Globus pallidus (tissue), 1 donor: Measurements from ENCODE around the gene ESYT1.
"Not testable (repeated sequence)": the region's sequence is repeated elsewhere in the genome, so short reads cannot be mapped to it uniquely, and the experiment has no call there.

Source experiments
- DNase-seq: peaks from one replicate; pipeline ENCODE4 v3.0.0-alpha.2; 2015; ENCODE audit warnings: low spot score

The ESYT1 gene

DNA sequence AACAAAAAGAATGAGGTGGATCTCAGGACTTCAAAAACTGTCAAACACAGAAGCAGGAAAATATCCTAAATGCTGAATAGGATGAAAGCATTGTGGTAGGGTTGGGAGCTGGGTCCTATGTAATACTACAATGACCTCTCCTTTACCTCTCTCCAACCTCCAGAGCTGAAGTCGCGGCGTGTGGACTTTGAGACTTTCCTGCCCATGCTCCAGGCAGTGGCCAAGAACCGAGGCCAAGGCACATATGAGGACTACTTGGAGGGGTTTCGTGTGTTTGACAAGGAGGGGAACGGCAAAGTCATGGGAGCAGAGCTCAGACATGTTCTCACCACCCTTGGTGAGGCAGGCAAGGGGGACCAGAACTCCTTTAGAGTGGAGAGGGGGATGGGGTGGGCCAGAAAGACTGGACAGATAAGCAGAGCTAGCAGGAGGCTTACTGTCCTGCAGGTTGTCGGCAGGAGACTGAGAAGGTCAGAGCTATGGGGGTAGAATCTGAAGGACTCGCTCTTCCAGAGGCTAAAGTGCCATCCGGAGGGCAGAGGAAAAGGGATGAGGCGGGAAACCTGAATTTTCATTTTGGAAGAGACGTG, 27.3 kb downstream of the ESYT1 start:
- DNase-seq = no peak

DNA sequence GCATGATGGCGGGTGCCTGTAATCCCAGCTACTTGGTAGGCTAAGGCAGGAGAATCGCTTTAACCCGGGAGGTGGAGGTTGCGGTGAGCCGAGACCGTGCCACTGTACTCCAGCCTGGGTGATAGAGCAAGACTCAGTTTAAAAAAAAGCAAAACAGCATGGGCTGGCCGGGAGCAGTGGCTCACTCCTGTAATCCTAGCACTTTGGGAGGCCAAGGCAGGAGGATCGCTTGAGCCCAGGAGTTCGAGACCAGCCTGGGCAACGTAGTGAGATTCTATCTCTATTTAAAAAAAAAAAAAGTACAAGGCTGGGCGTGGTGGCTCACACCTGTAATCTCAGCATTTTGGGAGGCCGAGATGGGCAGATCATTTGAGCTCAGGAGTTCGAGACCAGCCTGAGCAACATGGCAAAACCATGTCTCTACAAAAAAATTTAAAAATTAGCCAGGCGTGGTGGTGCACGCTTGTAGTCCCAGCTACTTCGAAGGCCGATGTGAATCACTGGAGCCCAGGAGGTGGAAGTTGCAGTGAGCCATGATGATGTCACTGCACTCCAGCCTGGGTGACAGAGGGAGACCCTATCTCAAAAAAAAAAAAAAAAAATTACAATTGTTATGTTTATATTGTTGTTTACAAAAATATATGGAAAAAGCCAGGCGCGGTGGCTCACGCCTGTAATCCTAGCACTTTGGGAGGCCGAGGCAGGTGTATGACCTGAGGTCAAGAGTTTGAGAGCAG, 28.6 kb downstream of the ESYT1 start:
- not testable (repeated sequence) for DNase-seq

- DNase-seq = peak; percentile 62
Measured at GRCh38 chr12:56157201-56158028, 29.3 kb downstream of the ESYT1 start.

- DNase-seq = peak; percentile 98
Measured at GRCh38 chr12:56158029-56158925, 30.2 kb downstream of the ESYT1 start, which contains the start of gene MYL6. MYL6 (plus strand) TSS chr12:56158359; CDS start chr12:56158402, 43 bp downstream.

DNA sequence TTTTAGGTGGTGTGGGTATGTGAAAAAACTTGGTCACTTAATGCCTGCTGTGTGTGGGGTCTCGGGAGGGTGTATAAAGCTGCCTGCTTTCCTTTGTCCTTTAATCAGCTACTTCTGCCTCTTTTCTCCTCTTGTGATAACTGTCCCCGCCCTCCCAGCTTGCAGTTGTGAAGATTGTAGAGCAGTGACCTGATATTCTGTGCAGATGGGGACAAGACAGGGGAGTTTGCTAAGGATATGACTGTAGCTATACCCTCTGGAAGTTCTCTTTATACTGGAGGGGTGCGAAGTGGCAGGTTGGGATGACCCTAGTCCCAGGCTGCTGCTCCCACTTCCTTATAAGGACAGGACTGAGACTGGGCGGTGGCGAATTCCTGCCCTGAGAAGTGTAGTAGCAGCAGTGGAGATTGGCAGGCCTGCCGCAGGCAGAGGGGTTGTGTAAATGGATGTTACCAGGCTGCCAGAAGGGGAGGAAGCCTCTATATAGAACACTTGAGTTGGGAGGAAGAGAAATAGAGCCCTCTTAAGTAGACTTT, 30.9 kb downstream of the ESYT1 start:
- DNase-seq = peak; percentile 38

DNA sequence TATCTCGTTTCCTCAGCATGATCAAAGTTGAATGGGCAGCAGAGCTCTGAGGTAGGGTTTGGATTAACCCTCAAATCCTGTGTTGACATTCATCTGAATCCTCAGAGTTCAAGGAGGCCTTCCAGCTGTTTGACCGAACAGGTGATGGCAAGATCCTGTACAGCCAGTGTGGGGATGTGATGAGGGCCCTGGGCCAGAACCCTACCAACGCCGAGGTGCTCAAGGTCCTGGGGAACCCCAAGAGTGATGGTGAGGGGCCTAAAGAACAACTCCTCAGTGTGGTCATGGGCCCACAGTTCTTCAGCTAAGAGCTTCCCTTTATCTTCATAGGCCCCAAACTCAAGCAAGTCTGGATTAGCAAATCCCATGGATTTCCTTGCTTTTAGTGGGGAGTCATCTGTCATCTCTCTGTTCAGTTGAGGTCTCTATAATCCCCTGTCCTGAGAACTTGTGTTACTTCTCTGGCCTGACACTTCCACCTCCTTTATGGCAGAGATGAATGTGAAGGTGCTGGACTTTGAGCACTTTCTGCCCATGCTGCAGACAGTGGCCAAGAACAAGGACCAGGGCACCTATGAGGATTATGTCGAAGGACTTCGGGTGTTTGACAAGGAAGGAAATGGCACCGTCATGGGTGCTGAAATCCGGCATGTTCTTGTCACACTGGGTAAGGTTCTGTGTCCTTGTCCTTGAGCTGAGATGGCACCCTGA, 31.6 kb downstream of the ESYT1 start:
- no peak for DNase-seq

- no peak for DNase-seq
Measured at GRCh38 chr12:56160193-56160763, 32.2 kb downstream of the ESYT1 start.

GRCh38 chr12:56160894-56161689, 33.0 kb downstream of the ESYT1 start:
- no peak for DNase-seq

GRCh38 chr12:56161690-56162351, 33.8 kb downstream of the ESYT1 start:
- DNase-seq = no peak

GRCh38 chr12:56162468-56163290, 34.6 kb downstream of the ESYT1 start:
- no peak for DNase-seq

GRCh38 chr12:56163533-56164344, 35.7 kb downstream of the ESYT1 start:
- no peak for DNase-seq

DNA sequence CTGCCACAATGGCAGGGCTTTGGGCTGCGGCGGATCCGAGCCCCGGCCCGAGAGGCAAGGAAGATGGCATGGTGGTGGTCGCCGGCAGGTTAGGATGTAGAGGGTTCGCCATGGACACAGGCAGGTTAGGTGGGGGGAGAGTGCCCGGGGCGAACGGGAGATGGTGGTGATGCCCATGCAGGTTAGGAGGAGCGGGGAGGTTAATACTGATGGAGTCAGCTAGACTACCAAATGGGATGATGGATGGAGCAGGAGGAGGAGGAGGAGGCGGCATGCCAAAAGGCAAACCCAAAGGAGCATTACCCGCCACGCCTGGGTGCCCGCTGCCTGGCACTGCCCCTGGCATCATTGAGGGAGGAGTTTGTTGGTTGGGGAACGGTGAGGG, 36.3 kb downstream of the ESYT1 start:
- no peak for DNase-seq

DNA sequence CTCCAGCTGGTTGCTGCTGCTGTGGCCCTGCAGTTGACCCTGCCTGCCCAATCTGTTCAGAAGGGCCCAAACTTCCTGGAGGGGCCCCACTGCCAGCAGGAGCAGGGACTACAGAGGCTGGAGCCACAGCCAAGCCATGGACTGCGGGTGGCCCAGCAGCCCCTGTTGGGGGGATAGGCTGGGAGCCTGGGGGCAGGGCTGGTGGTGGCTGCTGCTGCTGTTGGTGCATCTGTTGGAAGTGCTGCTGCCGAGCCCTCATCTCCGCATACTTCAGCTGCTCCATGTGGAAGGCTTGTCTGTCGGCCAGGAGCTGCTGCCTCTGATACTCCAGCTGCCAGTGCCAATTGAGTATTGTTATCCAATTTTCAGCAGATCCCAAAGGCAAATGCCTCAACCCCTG, 37.3 kb downstream of the ESYT1 start:
- DNase-seq = no peak

DNA sequence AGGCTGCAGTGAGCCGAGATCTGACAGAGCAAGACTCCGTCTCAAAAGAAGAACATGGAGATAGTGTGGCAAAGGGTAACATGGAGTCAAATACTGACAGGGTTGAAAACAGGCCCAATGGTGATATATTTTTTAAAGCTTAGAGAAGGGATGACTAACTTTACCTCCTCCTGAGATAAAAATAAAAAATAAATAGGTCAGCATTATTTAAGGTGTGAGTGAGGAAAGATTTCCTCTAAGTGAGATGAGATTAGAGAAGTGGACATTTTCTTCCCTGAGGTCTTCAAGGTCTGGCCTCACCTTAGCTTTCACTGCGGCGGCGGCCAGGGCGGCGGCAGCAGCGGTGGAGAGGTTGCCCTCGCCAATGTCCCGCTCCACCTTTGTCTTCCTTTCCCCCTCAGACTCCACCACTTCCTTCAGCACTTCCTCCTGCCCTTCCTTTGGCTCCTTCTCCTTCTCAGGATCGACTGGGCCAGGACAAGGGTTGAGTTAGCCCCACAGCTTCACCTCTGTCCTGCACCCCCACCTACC, 41.2 kb downstream of the ESYT1 start:
- DNase-seq = no peak

DNA sequence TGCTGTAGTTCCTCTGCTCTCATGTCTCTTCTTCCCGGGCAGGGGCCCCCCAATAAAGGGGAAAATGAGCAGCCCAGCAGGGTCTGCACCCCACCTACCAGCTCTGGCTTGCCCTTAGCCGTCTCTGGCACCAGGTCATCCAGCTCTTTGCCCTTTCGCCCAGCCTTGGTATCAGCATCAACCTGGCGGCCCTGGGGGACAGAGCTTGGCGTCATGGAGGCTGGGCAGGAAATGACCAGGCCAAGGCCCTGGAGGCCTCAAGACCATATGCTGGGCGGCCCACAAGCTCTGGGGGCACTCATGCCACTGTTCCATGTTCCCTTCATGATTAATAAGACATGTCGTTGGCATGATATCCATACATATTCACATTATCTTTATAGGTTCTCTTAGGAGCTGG, 44.8 kb downstream of the ESYT1 start:
- DNase-seq = no peak

- no peak for DNase-seq
Measured at GRCh38 chr12:56178347-56178746, 50.3 kb downstream of the ESYT1 start.

GRCh38 chr12:56186957-56187356, 58.9 kb downstream of the ESYT1 start:
- DNase-seq = no peak
